Measurements from ENCODE around the gene MED15.
"Not testable (repeated sequence)": the region's sequence is repeated elsewhere in the genome, so short reads cannot be mapped to it uniquely, and the experiment has no call there.

Gene MED15

DNA sequence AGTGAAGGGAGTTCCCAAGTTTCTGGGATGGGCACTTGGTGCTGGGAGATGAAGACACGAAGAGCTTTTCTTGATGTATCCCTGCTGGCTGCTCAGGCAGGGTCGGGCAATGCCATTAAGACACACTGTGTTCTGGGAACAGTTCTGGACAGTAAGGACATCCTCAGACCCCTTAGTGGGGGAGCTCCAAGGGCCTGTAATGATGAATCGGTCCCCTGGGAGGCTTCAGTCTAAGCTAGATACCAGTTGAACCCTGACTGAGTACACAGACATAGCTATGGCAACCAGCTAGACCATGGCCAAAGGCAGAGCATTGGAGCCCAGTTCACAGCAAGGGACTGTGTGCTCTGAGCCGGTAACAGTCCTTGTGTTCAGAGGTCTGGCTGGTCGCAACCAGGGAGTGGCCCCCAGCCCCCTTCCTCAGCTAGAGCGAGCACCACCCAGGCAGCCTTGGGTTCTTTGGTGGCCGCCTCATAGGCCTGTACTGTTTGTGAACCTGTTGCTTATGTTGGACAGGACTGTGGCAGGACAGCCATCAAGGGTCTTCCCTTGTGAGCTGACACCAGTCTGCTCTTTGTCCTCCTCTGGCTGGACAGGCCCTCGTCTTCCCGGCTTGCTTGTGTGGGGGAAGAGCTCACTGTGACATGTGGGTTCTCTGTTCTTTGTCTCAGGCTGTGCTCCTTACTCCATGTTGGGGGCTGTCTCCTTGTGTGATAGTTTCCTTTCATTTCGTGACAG, 25.0 kb downstream of the MED15 start:
- DNase-seq: no peak

DNA sequence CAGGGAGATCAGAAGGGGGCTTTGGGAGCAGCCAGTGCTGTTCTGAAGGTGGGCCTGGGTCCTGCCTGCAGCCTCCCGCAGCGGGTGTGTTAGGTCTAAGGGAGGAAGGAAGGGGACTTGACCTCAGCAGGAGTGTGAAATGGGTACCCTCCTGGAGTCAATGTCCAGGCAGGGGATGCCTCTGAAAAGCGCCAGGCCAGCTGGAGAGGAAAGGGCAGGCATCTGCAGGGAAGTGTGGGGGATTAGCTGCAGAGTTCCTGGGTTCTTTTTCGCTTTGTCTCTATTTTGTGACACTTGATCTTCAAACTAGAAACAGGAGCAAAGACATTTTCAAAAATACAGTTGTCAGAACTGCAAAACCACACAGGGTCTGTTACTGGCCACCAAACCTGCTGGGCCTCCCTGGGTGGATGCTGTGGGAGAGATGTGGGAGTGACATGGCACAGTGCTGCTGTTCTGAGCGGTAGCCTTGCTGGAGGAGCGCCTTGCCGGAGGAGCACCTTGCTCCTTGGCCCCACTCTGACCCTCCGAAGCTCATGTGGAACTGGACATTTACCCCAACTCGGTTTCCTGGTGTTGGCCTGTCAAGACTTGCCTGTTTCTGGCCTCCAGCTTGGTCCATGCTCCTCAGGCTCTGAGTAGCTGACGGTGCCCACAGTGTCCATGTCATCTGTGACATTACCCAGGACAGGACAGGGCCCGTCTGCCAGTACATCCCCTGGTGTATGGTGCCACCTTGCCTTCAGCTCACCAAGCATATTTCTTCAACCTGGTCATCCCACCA, 25.9 kb downstream of the MED15 start:
- DNase-seq: no peak

DNA sequence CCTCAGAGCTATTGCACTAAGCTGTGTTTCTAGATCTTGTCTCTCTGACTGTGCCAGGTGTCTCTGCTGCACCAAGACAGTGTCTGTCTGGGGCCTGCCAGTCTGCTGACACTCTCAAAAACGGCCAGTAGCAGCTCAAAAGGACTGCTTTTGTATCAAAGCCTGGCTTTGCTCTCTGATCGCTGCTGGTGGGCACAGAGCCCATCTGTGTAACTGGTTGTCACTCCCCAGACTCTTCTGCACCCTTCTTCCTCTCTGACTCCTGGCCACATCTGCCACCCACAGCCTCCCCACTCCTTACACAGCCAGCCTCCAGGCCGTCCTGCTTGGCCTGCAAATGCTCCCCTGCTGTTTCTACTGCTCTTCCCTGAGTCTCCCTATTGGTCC, 26.5 kb downstream of the MED15 start:
- no peak for DNase-seq

DNA sequence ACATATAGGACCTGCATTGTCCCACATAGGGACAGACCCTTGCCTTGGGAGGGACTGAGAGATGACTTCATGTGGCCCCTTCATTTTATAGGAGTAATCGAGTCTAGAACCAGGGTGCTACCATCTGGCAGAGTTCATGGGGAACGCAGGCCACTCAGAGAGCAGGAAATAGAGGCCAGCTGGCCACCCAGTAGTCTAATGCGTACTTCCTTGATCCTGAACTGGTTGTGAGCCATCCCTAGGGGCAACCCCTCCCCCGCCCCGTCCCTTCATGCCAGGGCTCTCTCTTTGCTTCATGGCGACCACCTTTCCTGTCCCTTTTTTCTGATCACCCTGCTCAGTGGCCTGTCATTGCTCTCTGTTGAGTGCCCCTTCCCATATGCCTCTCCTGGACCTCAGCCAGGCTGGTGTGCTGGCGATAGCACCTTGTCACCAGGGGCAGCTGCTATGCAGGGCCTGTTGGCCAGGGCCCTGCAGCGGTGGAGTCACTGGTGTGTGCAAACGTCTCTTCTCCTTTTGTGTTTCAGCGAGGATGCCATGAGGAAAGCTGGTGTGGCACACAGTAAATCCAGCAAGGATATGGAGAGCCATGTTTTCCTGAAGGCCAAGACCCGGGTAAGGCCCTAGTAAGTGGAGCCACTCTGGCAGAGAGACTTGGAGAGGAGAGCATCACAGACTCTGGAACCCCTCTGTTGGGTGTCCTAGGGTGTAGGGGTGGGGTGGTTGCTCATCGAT, 29.3 kb downstream of the MED15 start:
- peak; percentile 4 for DNase-seq

DNA sequence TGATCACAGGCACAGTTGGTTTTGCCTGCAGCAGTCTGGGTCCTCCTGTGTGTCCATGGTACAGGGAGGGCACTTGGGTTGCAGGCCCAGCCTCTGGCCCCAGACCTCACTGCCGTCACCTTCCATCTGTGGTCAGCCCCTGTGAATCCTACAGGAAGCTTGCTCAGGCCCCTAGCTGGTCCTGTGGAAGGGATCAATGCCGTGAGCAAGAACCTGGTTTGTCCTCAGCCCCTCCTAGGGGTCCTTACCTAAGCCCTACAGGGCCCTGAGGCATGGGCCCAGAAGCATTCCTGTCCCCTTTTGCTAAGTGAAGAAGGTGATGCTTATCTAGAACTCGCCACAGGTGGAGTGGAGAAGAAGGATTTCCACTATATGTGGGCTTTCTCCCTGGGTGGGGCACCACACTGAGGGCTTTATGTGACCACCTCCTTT, 29.9 kb downstream of the MED15 start:
- no peak for DNase-seq

DNA sequence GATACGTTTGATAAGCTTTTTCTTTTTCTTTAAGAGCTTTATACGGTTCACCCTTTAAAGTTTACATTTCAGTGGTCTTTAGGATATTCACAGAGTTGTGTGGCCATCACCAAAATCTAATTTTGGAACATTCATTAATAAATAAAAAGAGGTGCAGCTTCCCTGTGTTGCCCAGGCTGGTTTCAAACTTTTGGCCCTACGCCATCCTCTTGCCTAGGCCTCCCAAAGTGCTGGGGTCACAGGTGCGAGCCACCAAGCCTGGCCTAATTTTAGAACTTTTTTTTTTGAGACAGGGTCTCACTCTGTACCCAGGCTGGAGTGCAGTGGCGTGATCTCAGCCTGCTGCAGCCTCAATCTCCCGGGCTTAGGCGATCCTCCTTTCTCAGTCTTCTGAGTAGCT, 30.6 kb downstream of the MED15 start:
- no peak for DNase-seq

DNA sequence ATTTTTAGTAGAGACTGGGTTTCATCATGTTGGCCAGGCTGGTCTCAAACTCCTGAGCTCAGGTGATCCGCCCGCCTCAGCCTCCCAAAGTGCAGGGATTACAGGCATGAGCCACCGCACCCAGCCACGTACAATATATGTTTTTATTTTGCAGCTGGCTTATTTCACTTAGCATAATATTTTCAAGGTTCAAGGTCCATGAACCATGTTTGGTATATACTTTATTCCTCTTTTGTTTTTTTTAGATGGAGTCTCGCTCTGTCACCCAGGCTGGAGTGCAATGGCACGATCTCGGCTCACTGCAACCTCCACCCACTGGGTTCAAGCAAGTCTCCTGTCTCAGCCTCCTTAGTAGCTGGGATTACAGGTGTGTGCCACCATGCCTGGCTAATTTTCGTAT, 31.5 kb downstream of the MED15 start:
- not testable (repeated sequence) for DNase-seq

DNA sequence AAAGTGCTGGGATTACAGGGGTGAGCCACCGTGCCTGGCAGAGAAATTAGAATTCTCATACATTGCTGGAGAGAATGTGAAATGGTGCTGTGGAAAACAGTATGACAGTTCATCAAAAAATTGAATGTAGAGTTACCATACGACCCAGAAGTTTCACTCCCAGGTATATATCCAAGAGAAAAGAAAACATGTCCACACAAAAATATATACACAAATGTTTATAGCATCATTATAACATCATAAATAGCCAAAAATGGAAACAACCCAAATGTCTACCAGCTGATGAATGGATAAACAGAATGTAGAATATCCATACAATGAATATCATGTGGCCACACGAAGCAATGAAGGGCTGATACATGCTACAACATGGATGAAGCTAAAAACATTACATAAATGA, 34.6 kb downstream of the MED15 start:
- no peak for DNase-seq

DNA sequence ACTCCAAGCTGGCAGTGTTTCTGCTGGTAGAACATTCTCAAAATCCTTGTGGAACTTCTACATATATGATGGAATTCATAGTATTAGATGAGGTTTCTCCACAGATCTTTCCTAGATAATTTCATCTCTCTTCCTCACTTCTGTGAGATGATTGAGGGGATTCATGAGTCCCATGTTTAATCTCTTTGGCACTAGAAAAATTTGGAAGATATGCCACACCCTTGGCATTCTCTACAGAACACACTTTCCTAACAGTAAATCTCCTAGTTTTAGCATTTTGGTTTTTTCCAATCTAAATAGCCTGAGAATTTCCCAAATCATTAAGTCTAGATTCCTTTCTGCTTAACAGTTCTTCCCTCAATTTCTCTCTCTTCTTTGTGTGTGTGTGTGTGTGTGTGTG, 35.3 kb downstream of the MED15 start:
- DNase-seq: no peak

DNA sequence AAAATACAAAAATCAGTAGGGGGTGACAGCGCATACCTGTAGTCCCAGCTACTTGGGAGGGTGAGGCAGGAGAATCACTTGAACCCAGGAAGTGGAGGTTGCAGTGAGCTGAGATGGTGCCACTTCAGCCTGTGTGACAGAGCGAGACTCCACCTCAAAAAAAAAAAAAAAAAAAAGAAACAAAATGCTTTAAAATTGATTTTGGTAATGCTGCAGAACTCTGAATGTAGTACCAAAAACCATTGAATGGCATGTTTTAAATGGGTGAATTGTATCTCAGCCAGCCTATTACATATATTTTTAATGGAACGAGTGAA, 37.9 kb downstream of the MED15 start:
- DNase-seq: not testable (repeated sequence)

DNA sequence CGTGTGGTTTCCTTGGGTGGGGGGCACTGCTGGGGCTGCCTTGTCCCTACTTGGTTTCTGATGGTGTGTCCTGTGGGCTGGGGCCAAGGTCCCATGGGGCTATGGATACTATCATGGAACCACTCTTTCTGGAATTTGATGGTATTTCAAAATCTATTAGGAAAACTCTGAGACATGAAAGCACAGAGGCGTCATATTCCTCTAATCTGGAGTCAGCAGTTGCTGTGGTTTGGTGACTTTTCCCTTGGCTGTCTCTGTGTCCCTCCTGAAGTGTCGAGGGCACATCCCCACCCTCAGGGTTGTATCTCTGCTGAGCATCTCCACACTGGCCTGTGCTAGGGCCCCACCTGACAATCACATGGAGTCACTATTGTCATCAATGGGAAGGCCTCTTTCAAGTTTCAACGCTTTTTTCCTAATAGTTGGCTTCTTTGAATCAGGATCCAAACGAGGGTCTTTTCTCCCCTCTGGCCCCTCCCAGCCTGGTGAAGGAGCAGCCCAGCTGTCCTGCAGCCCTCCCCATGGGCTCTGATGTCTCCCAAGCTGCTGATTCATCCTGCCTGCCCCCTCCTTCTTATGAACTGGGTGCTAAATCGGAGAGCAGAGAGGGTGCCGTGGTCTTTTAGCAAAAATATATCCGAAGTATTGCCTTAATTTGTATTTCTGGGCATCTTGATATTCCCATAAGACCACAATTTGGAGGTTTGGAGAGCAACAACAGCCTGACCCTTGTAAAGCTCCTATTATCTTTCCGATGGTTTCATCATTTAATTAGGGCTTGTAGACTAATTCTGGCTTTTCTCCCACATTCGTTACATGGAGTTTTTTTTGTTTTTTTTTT, 38.5 kb downstream of the MED15 start:
- DNase-seq: no peak

DNA sequence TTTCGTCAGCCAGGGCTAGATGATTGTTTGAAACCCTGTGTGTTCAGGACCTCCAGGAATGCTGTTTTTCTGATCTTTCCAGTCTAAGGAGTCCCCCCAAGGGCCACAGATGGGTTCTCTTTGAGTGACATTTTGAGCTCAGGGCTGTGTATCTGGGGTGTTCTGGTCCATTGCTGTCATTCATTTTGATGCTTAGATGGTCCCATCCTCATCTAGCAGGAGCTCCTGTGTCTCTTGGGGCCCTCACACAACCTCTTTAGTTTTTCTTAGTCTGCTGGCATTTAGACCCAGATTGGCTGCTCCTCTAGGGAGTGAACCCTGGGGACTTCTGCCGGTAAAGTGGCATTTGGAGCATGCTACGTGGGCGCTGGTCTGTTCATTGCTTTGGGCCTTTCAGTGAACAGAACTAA, 39.1 kb downstream of the MED15 start:
- DNase-seq: no peak

DNA sequence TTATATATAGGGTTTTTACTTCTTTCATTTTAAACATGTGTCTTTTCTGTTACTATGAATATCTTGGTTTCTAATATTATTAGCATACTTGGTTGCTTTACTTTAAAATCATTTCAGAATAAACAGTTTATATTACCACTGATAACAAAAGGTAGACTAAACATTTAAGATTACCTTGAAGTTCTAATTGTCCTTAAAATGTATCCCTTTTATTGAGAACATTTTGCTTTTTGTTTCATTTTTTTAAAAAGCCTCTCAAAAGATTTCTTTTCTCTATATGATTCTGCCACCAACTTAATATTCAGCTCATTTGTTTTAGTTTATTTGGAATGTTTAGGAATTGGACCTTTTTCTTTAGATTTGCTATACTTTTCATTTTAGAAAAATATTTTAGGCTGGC, 39.6 kb downstream of the MED15 start:
- DNase-seq: no peak

DNA sequence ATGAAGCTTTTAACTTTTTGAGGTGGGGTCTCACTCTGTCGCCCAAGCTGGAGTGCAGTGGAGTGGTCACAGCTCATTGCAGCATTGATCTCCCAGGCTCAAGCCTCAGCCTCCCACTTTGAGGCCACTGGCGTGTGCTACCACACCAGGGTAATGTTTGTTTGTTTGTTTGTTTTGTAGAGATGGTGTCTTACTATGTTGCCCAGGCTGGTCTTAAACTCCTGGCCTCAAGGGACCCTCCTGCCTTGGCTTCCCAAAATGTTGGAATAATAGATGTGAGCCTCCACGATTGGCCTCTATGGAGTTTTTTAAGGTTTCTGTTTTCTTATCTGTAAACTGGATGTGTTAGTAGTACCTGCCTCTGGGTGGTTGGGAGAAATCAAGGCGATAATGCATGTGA, 41.4 kb downstream of the MED15 start:
- no peak for DNase-seq

DNA sequence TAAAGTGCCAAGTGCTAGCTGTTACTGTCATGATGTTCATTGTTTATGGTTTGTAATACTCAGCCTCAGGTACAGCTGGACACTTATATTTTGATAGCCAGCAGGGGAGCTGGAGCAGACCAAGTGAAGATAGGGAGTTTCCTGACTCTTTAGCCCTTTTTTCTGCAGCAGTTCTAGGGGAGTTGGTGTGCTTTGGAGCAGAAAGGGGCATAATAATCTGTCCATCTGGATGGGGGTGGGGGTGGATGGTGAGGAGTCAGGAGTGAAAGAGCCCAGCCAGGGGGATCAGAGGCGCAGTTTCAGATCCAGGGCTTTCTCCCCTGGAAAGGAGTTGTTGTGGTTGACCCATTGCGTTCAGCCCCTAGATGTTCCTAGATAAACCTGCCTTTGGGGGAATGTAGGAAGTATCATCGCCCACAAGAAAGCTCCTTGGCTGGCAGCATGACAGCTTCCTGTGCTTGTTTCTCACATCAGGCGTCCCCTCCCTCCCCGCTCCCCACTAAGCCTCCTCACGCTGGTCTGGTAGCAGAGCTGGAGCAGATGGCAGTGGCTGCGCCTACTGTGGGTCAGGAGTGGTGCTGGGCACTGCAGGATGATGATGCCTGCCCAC, 41.9 kb downstream of the MED15 start:
- no peak for DNase-seq

DNA sequence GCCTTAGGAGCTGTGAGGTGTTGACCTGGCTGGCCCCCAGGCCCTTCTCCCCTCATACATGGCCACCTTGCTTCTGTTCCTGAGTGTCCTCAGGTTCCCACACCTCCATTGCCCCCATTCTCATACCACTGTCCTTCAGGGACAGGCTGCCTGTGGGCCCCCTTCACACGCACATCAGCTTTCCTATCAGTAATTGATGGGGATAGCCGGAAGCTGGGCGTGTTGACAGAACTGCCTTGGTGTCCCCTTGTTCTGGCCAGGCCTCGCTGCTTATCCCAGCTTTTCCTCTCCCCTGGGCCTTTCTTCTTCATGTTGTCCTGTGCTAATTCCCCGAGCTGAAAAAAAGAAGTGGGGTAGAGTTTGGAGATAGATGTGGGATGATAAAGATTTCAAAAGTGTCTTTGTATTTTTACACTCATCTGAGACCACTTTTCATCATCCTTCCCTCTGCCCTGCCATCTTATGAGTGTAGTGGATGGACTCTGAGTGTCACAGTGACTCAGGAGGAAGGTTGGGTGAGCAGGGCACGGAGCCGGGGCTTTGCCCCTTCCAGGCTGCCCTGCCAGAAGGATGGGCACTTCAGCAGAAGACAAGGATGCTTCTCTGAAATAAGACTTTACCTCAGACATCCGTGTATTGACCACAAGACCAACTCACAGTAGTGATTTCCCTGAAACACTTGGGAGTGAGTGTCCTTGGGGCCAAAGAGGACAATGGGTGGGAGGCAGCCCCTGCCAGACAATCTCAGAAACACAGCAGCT, 42.8 kb downstream of the MED15 start:
- DNase-seq: no peak

DNA sequence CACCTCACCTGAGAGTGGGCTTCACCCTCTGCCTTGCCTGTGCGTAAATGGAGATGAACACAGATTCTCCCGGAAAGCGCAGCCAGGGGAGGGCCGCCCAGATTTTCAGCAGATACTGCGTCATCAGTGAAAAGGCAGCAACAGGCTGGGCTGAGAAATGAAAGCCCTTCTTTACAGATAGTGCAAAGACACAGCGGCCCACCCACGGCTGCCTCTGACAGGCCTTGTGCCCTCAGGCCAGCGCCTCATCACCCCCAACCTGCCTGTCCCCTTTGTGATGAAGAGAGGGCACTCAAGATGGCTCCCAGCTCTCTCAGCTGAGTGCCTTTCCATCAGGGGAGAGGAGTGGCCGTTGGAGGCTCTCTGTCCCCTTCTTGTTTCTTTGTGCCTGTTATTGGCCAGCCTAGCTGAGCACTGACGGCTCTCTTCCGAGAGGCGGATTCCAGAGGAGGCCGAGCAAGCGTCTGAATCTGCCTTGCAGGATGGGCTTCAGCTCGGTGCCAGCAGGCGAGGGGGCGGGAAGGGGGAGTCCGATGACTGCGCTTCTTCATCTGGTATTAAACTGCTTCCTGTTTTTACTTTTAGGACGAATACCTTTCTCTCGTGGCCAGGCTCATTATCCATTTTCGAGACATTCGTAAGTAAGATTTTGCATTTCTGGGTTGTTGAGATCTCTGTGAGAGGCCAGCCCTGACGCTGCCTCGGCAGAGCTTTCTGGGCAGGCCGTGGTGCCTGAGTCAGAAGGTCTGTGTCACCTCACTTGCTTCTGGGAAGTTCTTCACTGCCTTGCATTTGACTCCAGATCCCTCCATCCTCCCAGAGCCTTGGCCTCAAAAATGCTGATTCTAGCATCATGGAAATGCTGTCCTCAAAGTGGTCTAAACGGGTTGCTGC, 43.7 kb downstream of the MED15 start:
- DNase-seq: no peak

DNA sequence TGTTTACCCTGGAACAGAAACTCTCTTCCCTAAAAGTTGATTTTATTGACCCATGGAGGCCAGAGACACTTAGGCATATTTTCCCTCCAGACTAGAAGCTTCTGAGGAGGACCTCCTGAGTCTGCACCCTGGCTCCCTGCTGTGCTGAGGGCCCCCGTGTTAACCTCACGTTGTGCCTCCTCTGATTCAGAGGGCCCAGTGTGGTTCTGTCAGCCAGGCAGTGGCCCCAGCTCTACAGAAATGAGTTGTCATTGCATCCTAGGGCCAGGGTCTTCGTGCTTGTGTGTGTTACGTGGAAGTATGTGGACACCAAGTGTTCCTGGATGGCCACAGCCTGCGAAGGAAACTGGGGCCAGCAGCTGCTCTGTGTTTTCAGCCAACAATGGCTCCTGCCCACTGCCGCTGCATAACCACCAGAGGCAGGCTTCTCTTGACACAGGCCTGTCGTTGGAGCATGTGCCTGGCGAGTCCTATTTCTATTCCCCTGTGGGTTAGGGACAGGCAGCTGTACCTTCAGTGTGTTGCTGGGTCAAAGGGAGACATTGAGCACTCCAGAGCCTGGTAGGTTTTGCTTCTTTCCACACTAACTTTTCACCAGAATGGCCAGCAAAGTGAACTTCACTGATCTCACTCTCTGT, 44.5 kb downstream of the MED15 start:
- no peak for DNase-seq

DNA sequence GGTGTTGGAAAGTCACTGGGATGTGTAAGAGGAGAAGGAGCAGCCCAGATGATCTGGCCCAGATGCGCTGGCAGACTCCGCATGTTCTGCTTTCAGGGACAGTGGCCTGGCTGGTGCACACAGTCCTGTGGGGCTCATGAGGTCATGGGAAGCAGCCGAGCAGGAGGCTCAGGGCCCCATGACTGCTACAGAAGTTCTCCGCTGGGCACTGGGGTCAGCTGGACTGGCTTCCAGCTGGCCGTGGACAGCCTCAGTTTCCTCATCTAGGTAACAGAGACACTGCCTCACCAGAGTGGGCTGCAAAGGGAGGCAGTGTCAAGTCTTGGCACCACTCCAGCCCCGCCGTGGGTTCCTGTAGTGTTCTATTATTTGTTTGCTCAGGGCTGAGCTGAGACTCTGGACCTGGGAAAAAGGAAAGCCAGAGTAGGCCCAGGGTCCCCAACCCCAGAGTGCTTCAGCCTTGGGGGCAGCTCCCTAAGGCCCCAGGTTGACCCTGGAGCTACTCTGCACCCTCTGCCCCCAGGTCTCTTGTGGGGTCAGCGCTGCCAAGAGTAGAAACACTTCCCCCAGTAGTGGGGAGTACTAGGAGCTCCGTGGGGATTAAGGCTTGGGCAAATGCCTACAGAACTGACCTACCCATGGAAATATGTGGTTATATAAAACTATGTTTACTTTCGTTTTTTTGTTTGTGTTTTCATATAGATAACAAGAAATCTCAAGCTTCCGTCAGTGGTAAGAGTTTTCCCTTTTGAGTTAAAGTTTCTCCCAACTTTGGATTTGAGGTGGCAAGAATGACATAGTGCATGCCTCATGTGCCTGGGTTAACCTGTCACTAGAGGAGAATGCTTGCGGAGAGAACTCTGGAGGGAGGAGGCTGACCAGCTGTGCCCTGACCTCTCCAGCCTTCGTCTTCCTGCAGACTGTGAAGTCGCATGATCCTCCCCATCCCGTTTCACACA, 45.3 kb downstream of the MED15 start:
- DNase-seq: no peak

Measured in NCI-H510A treated with DMSO at 0.1 percent for 48 hours (cell line).